ENCODE results near the gene PPP1R3G. TPM values are rescaled to one million over a fixed set of nuclear protein-coding genes. Genes with fewer than 3 reads are reported as not detected.

PPP1R3G gene
- total and polyA plus RNA-seq, 2 of the 4 experiments (the other 2 are of a cell fraction), result 0.10 to 0.18 TPM

DNA sequence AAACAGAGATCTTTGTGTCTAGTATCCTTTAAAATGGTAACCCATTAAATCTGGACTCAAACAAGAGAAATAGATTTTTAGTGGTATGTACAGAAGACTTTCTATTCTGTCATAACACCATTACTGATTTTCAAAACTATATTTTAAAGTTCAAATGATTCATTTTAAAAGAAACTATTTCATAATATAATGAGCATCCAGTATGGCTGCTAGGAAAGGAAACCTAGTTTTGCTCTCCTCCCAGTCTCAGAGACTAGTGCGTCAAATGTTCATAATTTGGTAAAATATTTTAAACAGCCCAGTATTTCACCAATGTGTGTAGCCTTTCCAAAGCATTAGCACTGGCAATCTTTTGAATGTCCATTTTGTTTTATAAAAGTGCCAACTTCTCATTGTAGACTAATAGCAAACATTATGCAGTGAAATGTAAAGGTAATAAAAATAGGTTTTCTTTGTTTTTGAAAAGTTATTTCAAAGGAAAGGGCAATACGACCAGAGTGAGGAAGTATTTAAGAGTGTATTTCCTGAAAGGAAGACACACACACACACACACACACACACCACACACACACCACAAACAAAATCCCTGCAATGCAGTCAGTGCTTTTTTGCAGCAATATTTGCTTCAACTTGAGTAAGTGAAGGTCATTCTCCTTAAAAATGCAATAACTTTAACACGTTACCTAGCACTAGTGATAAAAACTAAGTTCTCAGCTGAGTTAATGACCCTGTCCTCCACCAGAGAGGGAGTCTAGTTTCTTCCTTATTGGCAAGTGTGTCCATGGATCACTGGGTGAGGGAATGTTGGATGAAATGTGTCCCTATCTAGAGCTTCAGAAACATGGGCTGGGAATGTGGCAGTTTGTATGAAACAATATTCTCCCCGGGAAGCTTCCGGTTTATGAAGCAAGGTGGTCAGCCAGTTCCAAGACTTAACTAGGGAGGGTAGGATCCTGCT, 4.6 kb downstream of the PPP1R3G start (continued):
- no peak for TF ChIP-seq MAFK (IDR thresholded peaks at IDR 0.05; ENCODE audit: low read depth, low read length)

DNA sequence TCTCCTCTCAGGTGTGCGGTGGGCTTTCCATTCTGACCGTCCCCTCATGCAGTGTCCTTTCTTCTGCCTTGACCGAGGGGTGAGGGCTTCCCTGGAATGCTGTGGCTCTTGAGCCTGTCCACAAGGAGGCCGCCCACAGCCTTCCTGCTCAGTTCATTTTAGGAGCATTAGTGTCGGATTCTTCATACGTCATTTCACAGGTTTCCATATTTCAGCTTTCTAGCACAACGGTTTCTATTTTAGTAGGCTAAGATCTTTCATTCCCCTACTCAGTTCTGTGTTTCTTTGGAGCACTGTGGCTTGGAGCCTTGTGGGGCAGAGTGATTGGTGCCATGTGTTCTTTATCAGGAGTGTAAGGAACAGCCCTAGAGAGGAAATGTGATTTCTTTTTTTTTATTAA, 5.5 kb downstream of the PPP1R3G start:
- H2AK5ac ChIP-seq (ENCODE audit: low read depth, low read length), result no peak overlapping the region
- intact Hi-C loops (cut with micrococcal nuclease), result no loop called here
- H4K8ac ChIP-seq (ENCODE audit: low read depth in 2 of 2, low read length in 2 of 2), result no peak overlapping the region
- no peak for DNase-seq
- H3K56ac ChIP-seq (ENCODE audit: extremely low read depth, insufficient read depth, low read length), result no peak overlapping the region
- H2BK120ac ChIP-seq (ENCODE audit: low read depth, low read length), result no peak overlapping the region
- no peak for ATAC-seq (ENCODE audit: low read depth)
- BruUV-seq (replicated peaks), result no TSS peak
- peaks cover 11% of the 10 kb centered on the region; the same call in 1 of the 2 replicates for H4K20me1 ChIP-seq (ENCODE audit: insufficient read depth, low read length)
- no peak overlapping the region for H2BK5ac ChIP-seq (ENCODE audit: low read depth, low read length, poor library complexity, severe bottlenecking)
- no peak overlapping the region for H4K5ac ChIP-seq (ENCODE audit: low read depth, low read length)
- no peak overlapping the region for H3K23ac ChIP-seq (ENCODE audit: low read depth, low read length)
- POLR2A ChIA-PET (ENCODE audit: unreplicated experiment), result no interaction called here
- no peaks in the 10 kb centered on the region; the same call in 1 of the 2 replicates for H3K9me3 ChIP-seq (ENCODE audit: control insufficient read depth, insufficient read depth, low read length)
- H2BK15ac ChIP-seq (ENCODE audit: low read depth, low read length), result no peak overlapping the region
- H3K4me1 ChIP-seq (ENCODE audit: control insufficient read depth, insufficient read depth, low read length), result peaks cover 6% of the 10 kb centered on the region
- H3K9ac ChIP-seq (ENCODE audit: low read depth, low read length), result no peak overlapping the region
- H2BK20ac ChIP-seq (ENCODE audit: low read depth, low read length), result no peak overlapping the region
- no peak overlapping the region for H3K4me3 ChIP-seq (ENCODE audit: insufficient read depth, low read depth, low read length)
- H3K27ac ChIP-seq (ENCODE audit: insufficient read depth, low read length), result no peak overlapping the region
- H2AK9ac ChIP-seq (replicated peaks; ENCODE audit: low read depth, low read length, poor library complexity), result no peak overlapping the region
- dilution Hi-C loops (cut with HindIII; ENCODE audit: low sequenced_read_pairs, unreplicated experiment), result no loop called here
- no peak overlapping the region for H3K4ac ChIP-seq (ENCODE audit: low read depth, low read length)
- H3K14ac ChIP-seq (replicated peaks; ENCODE audit: low read depth, low read length), result no peak overlapping the region
- H3K4me2 ChIP-seq (ENCODE audit: low read depth, low read length), result no peak overlapping the region
- H3K18ac ChIP-seq (ENCODE audit: low read depth, low read length), result no peak overlapping the region
- 100% methylated on average over 4 of the region's 7 CpGs; no CpG with 5 or more reads in 1 of the 2 experiments for WGBS, 2 experiments (ENCODE audit: extremely low coverage in 2 of 2, insufficient read length in 1 of 2)
- in situ Hi-C loops (cut with MboI; ENCODE audit: low sequenced_read_pairs), result no loop called here
- no peaks in the 10 kb centered on the region for H3K36me3 ChIP-seq (ENCODE audit: control insufficient read depth, insufficient read depth, low read length)
- peaks cover 60% of the 10 kb centered on the region for H3K27me3 ChIP-seq (ENCODE audit: control insufficient read depth, insufficient read depth, low read length)
- H3K79me1 ChIP-seq (ENCODE audit: low read depth in 1 of 2, low read length in 2 of 2), result no peaks in the 10 kb centered on the region
- CTCF ChIA-PET, result no interaction called here
- H3K9me1 ChIP-seq (ENCODE audit: insufficient read depth, low read length), result no peaks in the 10 kb centered on the region
- H2AFZ ChIP-seq (replicated peaks; ENCODE audit: low read length, poor library complexity), result no peak overlapping the region
- no peak overlapping the region for H4K91ac ChIP-seq (ENCODE audit: insufficient read depth, low read depth, low read length)
- TF ChIP-seq CEBPB (IDR thresholded peaks at IDR 0.05; ENCODE audit: low read depth, low read length) (no peak), MAZ (IDR thresholded peaks at IDR 0.05; ENCODE audit: borderline replicate concordance, low read depth, low read length) (no peak), NFE2L2 (IDR thresholded peaks at IDR 0.05; ENCODE audit: low read depth, low read length) (no peak), BHLHE40 (IDR thresholded peaks at IDR 0.05; ENCODE audit: low read depth, low read length) (no peak), CHD1 (IDR thresholded peaks at IDR 0.05; ENCODE audit: low read depth, low read length) (no peak), FOS (IDR thresholded peaks at IDR 0.05; ENCODE audit: low read depth, low read length) (no peak), MXI1 (IDR thresholded peaks at IDR 0.05; ENCODE audit: borderline replicate concordance, low read depth, low read length) (no peak), RAD21 (IDR thresholded peaks at IDR 0.05; ENCODE audit: low read length) (no peak), RCOR1 (IDR thresholded peaks at IDR 0.05; ENCODE audit: insufficient replicate concordance, low read length) (no peak), MAFK (IDR thresholded peaks at IDR 0.05; ENCODE audit: low read depth, low read length) (no peak), POLR2A (IDR thresholded peaks at IDR 0.05; ENCODE audit: low read depth, low read length) (no peak), SMC3 (IDR thresholded peaks at IDR 0.05; ENCODE audit: low read depth, low read length) (no peak)
- TF ChIP-seq, protein P1, sequence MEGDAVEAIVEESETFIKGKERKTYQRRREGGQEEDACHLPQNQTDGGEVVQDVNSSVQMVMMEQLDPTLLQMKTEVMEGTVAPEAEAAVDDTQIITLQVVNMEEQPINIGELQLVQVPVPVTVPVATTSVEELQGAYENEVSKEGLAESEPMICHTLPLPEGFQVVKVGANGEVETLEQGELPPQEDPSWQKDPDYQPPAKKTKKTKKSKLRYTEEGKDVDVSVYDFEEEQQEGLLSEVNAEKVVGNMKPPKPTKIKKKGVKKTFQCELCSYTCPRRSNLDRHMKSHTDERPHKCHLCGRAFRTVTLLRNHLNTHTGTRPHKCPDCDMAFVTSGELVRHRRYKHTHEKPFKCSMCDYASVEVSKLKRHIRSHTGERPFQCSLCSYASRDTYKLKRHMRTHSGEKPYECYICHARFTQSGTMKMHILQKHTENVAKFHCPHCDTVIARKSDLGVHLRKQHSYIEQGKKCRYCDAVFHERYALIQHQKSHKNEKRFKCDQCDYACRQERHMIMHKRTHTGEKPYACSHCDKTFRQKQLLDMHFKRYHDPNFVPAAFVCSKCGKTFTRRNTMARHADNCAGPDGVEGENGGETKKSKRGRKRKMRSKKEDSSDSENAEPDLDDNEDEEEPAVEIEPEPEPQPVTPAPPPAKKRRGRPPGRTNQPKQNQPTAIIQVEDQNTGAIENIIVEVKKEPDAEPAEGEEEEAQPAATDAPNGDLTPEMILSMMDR (conservative IDR thresholded peaks at IDR 0.05; ENCODE audit: low read depth, low read length), result no peak
- TF ChIP-seq, protein P2, sequence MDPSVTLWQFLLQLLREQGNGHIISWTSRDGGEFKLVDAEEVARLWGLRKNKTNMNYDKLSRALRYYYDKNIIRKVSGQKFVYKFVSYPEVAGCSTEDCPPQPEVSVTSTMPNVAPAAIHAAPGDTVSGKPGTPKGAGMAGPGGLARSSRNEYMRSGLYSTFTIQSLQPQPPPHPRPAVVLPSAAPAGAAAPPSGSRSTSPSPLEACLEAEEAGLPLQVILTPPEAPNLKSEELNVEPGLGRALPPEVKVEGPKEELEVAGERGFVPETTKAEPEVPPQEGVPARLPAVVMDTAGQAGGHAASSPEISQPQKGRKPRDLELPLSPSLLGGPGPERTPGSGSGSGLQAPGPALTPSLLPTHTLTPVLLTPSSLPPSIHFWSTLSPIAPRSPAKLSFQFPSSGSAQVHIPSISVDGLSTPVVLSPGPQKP (IDR thresholded peaks at IDR 0.05; ENCODE audit: borderline replicate concordance, low read depth, low read length), result no peak

All from IMR-90 (cell line).